Esophagus muscularis mucosa (tissue), 4 donors: ENCODE results near the gene MFSD1.

Experiments used
- EP300 ChIP-seq: sonication (generic); formaldehyde crosslinking; IDR thresholded peaks from one replicate; pipeline ENCODE4 v1.6.1; 2017; ENCODE audit warnings: antibody characterized with exemption
- POLR2A ChIP-seq: fragments of 450-650 bp; IDR thresholded peaks from one replicate; pipeline ENCODE4 v1.6.1; 2017; ENCODE audit warnings: antibody characterized with exemption, moderate library complexity, mild to moderate bottlenecking, low read depth
- POLR2AphosphoS5 ChIP-seq, 2 donors: sonication (generic); formaldehyde crosslinking; IDR thresholded peaks; one replicate each; pipeline ENCODE4 v1.6.1; 2017; ENCODE audit warnings: antibody characterized with exemption in 2 of 2
- TF ChIP-seq, protein P1 (sequence below), 3 experiments: fragments of 200-600 bp in 2 of 3; fragments of 450-650 bp in 1 of 3; sonication (generic) in 2 of 3; IDR thresholded peaks; one replicate each; pipeline ENCODE4 v1.5.1; 2017 to 2019; ENCODE audit warnings: antibody characterized with exemption in 3 of 3, mild to moderate bottlenecking in 2 of 3, moderate library complexity in 1 of 3

DNA sequence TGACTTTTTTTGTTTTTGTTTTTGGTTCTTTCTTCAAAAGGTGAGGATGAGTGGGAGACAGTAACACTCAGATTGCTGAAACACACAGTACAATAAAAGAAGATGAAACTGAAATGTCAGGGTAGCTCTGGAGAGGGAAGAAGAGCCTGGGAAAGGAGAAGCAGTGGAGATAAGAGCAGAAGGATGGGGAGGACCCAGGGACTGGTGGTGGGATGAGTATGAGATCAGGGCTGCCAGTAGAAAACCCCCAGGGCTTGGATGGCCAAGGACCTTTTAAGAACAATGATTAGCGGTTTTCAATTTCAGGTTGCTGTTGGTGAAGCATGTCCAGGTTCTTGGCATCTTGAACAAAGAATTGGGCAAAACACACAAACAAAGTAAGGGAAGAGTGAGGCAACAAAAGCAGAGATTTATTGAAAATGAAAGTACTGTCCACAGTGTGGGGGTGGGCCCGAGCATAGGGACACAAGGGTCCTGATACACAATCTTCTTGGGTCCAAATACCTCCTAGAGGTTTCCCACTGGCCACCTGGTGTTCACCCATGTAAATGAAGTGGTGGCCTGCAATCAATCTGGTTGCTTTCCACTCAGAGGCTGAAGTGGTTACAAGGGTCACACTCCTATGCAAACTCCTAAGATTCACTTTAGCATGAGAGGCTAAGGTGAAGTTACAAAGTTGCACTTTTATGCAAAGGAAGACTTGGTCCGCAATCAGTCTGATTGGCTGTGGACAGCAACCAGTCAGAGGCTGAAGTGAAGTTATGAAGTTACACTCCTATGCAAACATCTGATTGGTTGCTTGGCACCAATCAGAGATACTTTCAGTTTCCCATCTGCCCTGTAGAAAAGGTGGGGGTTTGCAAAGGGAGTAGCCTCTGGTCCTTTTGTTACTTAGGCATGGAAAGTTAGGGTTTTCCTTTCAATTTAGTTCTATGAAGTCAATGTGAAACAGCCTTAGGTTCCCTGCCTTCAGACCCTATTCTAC is 26.1 kb upstream of the MFSD1 start:
- TF ChIP-seq POLR2A (no peak), EP300 (no peak), POLR2AphosphoS5 (IDR thresholded peaks at IDR 0.05) (no peak)
- TF ChIP-seq, protein P1, sequence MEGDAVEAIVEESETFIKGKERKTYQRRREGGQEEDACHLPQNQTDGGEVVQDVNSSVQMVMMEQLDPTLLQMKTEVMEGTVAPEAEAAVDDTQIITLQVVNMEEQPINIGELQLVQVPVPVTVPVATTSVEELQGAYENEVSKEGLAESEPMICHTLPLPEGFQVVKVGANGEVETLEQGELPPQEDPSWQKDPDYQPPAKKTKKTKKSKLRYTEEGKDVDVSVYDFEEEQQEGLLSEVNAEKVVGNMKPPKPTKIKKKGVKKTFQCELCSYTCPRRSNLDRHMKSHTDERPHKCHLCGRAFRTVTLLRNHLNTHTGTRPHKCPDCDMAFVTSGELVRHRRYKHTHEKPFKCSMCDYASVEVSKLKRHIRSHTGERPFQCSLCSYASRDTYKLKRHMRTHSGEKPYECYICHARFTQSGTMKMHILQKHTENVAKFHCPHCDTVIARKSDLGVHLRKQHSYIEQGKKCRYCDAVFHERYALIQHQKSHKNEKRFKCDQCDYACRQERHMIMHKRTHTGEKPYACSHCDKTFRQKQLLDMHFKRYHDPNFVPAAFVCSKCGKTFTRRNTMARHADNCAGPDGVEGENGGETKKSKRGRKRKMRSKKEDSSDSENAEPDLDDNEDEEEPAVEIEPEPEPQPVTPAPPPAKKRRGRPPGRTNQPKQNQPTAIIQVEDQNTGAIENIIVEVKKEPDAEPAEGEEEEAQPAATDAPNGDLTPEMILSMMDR (IDR thresholded peaks at IDR 0.05): no peak
